NT2/D1 (cell line): ENCODE measurements around the gene FTL.
A peak's percentile ranks its signal among the peaks of the same experiment; 100 is the strongest.

Experiments
- DNase-seq: peaks from one replicate; pipeline ENCODE4 v3.0.0-alpha.2; 2011; ENCODE audit warnings: low read depth, low spot score
- H3K27me3 ChIP-seq: 2 replicates; pipeline ENCODE4 v1.6.0; 2011; ENCODE audit warnings: mild to moderate bottlenecking; ENCODE audit not compliant: insufficient read length, insufficient read depth
- H3K36me3 ChIP-seq: 2 replicates; pipeline ENCODE4 v1.6.1; 2011; ENCODE audit warnings: mild to moderate bottlenecking, low read length, mixed read lengths; ENCODE audit not compliant: insufficient read depth, insufficient read length
- H3K4me1 ChIP-seq: 2 replicates; pipeline ENCODE4 v1.5.1; 2011; ENCODE audit not compliant: insufficient read depth, insufficient read length
- H3K4me3 ChIP-seq: 2 replicates; pipeline ENCODE4 v1.5.1; 2011; ENCODE audit warnings: low read depth; ENCODE audit not compliant: insufficient read length
- H3K9ac ChIP-seq: 2 replicates; pipeline ENCODE4 v1.6.0; 2011; ENCODE audit warnings: low read depth; ENCODE audit not compliant: insufficient read length
- H3K9me3 ChIP-seq: 2 replicates; pipeline ENCODE4 v1.5.1; 2011; ENCODE audit warnings: mild to moderate bottlenecking, low read length; ENCODE audit not compliant: insufficient read depth
- SUZ12 ChIP-seq: IDR thresholded peaks from 2 replicates; pipeline ENCODE4 v1.6.1; 2011; ENCODE audit not compliant: insufficient read length, insufficient read depth; ENCODE audit errors: extremely low read depth
- YY1 ChIP-seq: IDR thresholded peaks from 2 replicates; pipeline ENCODE4 v1.6.1; 2011; ENCODE audit not compliant: insufficient read length, insufficient read depth
- ZNF274 ChIP-seq: IDR thresholded peaks from 2 replicates; pipeline ENCODE4 v1.6.1; 2011; ENCODE audit warnings: mild to moderate bottlenecking, low read depth, low read length

FTL gene

DNA sequence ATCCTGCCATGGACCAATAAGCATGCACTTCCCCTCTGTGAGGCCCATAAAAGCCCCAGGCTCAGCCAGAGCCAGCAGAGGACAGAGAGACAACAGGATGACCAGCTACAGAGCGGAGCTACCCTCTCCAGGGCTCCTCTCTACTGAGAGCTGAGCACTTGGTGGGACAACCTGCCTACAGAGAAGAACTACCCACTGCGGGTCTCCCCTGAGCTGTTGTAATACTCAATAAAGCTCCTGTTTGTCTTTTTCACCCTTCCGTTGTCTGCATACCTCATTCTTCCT, 17.9 kb upstream of the FTL start:
- Histone ChIP-seq H3K27me3 (no peaks in the 10 kb centered on the region), H3K4me3 (no peak overlapping the region), H3K36me3 (no peaks in the 10 kb centered on the region), H3K4me1 (no peaks in the 10 kb centered on the region), H3K9ac (no peak overlapping the region), H3K9me3 (peaks cover 12% of the 10 kb centered on the region; the same call in 1 of the 2 replicates)
- DNase-seq, result no peak
- no peak for TF ChIP-seq ZNF274
- no peak for TF ChIP-seq SUZ12
- TF ChIP-seq YY1, result no peak

DNA sequence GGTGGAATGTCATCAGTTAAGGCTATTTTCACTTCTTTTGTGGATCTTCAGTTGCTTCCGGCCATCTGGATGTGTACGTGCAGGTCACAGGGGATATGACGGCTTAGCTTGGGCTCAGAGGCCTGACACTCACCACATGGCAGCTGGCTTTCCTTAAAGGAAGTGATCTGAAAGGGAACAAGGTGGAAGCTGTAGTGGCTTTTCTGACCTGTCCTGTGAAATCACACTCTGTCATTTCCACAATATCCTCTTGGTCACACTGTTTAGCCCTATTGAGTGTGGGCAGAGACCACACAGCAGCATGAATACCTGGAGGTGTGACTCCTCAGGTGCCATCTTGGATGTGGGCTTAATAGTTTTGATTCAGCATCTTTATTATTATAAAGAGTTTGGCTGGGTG, 14.9 kb upstream of the FTL start:
- no peaks in the 10 kb centered on the region for H3K36me3 ChIP-seq
- no peak for DNase-seq
- no peaks in the 10 kb centered on the region for H3K4me1 ChIP-seq
- no peaks in the 10 kb centered on the region for H3K27me3 ChIP-seq
- H3K9ac ChIP-seq, result no peak overlapping the region
- H3K9me3 ChIP-seq, result peaks cover 12% of the 10 kb centered on the region; the same call in 1 of the 2 replicates
- no peak overlapping the region for H3K4me3 ChIP-seq
- TF ChIP-seq YY1 (no peak), ZNF274 (no peak), SUZ12 (no peak)

DNA sequence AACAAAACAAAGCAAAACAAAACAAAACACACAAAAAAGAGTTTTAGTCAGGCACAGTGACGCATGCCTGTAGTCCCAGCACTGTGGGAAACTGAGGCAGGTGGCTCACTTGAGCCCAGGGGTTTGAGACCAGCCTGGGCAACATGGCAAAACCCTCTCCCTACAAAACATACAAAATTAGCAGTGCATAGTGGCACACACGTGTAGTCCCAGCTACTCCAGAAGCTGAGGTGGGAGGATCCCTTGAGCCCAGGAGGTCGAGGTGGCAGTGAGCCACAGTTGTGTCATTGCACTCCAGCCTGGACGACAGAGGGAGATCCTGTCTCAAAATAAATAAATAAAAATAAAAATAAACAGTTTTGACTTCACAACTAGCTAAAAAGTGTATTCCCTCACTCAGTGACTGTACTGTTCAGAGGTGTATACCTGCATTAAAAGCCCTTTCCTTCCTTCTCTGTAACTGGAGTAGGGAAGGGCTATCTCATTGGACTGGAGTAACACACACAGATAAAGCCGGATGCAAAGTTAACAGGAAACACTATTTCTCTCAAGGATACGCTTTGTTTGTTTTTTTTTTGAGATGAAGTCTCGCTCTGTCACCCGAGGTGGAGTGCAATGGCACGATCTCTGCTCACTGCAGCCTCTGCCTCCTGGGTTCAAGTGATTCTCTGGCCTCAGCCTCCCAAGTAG, 14.1 kb upstream of the FTL start:
- Histone ChIP-seq H3K4me1 (peaks cover 2% of the 10 kb centered on the region), H3K27me3 (no peaks in the 10 kb centered on the region), H3K36me3 (peaks cover 7% of the 10 kb centered on the region), H3K9me3 (peaks cover 12% of the 10 kb centered on the region; the same call in 1 of the 2 replicates), H3K9ac (no peak overlapping the region), H3K4me3 (no peak overlapping the region)
- DNase-seq, result no peak
- no peak for TF ChIP-seq SUZ12
- TF ChIP-seq ZNF274, result no peak
- no peak for TF ChIP-seq YY1

DNA sequence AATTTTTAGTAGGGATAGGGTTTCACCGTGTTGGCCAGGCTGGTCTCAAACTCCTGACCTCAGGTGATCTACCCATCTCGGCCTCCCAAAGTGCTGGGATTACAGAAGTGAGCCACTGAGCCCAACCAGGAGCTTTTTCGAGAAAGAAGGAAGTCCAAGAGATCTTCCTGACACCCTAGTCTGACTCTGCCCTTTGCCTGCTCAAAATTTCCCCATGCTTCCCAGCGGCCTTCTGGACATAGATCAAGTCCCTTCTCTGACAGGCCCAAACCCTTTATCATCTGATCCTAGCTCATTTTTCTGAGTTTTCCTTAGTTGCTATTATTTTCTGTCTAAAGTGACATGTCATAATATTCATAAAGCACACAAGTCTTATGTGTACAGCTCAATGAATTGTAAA, 12.0 kb upstream of the FTL start:
- Histone ChIP-seq H3K27me3 (no peaks in the 10 kb centered on the region), H3K4me1 (peaks cover 4% of the 10 kb centered on the region), H3K36me3 (peaks cover 25% of the 10 kb centered on the region), H3K9me3 (no peaks in the 10 kb centered on the region), H3K9ac (no peak overlapping the region), H3K4me3 (no peak overlapping the region)
- TF ChIP-seq SUZ12 (no peak), YY1 (no peak), ZNF274 (no peak)
- DNase-seq, result no peak

DNA sequence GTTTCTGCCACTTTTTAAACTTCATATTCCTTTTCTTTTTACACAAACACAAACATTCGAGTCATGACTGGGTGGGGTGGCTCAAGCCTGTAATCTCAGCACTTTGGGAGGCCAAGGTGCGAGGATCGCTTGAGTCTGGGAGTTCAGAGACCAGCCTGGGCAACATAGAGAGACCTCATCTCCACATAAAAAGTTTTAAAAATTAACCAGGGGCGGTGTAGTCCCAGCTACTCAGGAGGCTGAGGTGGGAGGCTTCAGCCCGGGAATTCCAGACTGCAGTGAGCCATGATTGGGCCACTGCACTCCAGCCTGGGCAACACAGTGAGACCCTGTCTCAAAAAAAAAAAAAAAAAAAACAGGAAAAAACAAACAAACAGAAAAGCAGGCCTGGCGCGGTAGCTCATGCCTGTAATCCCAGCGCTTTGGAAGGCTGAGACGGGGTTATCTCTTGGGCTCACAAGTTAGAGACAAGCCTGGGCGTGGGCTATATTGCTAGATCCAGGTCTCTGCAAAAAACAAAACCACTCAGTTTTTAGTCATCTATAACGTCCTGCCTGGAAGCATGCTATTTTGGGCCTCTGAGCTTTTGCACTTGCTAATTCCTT, 11.0 kb upstream of the FTL start:
- Histone ChIP-seq H3K4me1 (peaks cover 4% of the 10 kb centered on the region), H3K9ac (peak overlapping the region; percentile 63), H3K27me3 (no peaks in the 10 kb centered on the region), H3K9me3 (no peaks in the 10 kb centered on the region), H3K4me3 (peak overlapping the region; percentile 40), H3K36me3 (peaks cover 25% of the 10 kb centered on the region)
- TF ChIP-seq YY1, result no peak
- TF ChIP-seq ZNF274, result no peak
- TF ChIP-seq SUZ12, result no peak
- DNase-seq, result no peak

DNA sequence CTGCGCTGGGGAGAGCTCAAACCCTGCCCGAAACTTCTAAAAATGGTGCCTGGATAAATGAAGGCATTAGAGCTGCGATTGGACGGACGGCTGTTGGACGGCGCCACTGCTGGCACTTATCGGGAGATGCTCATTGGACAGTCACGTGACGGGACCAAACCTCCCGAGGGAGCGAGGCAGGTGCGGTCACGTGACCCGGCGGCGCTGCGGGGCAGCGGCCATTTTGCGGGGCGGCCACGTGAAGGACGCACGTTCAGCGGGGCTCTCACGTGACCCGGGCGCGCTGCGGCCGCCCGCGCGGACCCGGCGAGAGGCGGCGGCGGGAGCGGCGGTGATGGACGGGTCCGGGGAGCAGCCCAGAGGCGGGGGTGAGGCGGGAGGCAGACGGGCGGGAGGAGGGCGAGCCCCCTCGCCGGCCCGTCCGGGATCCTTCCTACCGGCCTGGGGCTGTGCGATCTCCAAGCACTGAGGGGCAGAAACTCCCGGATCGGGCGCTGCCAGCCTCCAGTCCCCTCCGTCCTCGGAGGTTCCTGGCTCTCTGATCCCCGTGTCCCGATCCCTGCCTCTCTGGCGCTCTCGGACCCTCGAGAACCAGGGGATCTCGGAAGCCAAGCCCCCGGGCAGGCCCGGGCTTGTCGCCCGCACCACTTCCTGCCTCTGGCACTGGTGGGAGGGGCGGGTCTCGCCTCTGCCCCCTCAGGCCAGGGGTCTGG, 10.4 kb upstream of the FTL start, which contains the start of gene BAX:
Gene BAX, plus strand, starts transcription at position 281 of the 713 bp plus-strand sequence. Its CDS starts 54 bp downstream, at position 335.
- DNase-seq, result peak; percentile 91
- Histone ChIP-seq H3K9ac (peak within 1 kb of the TSS; percentile 99), H3K36me3 (peaks cover 25% of the 10 kb centered on the region), H3K9me3 (no peaks in the 10 kb centered on the region), H3K4me3 (peak within 1 kb of the TSS; percentile 86), H3K27me3 (no peaks in the 10 kb centered on the region), H3K4me1 (peaks cover 4% of the 10 kb centered on the region)
- TF ChIP-seq YY1, result peak; percentile 95
- TF ChIP-seq SUZ12, result no peak
- no peak for TF ChIP-seq ZNF274
